H1 (cell line): ENCODE data around the gene BRAT1.

ENCODE experiments used
- CBX5 ChIP-seq: fragments of 300-800, 300-1000 bp; sonication (generic); IDR thresholded peaks from 2 replicates; pipeline ENCODE4 v1.7.1; 2016; ENCODE audit warnings: antibody characterized with exemption, low read length, low read depth
- CHD1 ChIP-seq: IDR thresholded peaks from 2 replicates; pipeline ENCODE4 v1.6.1; 2012; ENCODE audit warnings: low read depth, low read length, improper control_type of control experiment
- EZH2 ChIP-seq: fragments of 200-600 bp; sonication (generic); IDR thresholded peaks from 2 replicates; pipeline ENCODE4 v1.7.1; 2012; ENCODE audit warnings: low read depth, mild to moderate bottlenecking, moderate library complexity, low read length, inconsistent platforms; ENCODE audit not compliant: severe bottlenecking
- SIX5 ChIP-seq: IDR thresholded peaks from 2 replicates; pipeline ENCODE4 v1.6.1; 2011; ENCODE audit warnings: mild to moderate bottlenecking, low read depth, low read length
- SRF ChIP-seq: IDR thresholded peaks from 2 replicates; pipeline ENCODE4 v1.6.1; 2011; ENCODE audit warnings: mild to moderate bottlenecking, low read depth, low read length, moderate library complexity
- TBP ChIP-seq: IDR thresholded peaks from 2 replicates; pipeline ENCODE4 v1.6.1; 2011; ENCODE audit warnings: low read depth, low read length, improper control_type of control experiment
- ZNF274 ChIP-seq: IDR thresholded peaks from 2 replicates; pipeline ENCODE4 v1.7.0; 2012; ENCODE audit warnings: low read length, borderline replicate concordance; ENCODE audit errors: extremely low read depth
- TF ChIP-seq, protein P1 (sequence below), 3 experiments: IDR thresholded peaks; 1 replicate in 2 of 3; 2 replicates in 1 of 3; pipeline versions ENCODE4 v1.5.1 to v1.6.1; 2011; ENCODE audit warnings: low read length in 3 of 3, mild to moderate bottlenecking in 3 of 3, inconsistent platforms in 2 of 3, low read depth in 1 of 3, moderate library complexity in 1 of 3; ENCODE audit not compliant: insufficient read depth in 1 of 3; ENCODE audit errors: control extremely low read depth in 1 of 3
- TF ChIP-seq, protein P2 (sequence below): IDR thresholded peaks from 2 replicates; pipeline ENCODE4 v1.6.1; 2011; ENCODE audit warnings: low read length, improper control_type of control experiment

DNA sequence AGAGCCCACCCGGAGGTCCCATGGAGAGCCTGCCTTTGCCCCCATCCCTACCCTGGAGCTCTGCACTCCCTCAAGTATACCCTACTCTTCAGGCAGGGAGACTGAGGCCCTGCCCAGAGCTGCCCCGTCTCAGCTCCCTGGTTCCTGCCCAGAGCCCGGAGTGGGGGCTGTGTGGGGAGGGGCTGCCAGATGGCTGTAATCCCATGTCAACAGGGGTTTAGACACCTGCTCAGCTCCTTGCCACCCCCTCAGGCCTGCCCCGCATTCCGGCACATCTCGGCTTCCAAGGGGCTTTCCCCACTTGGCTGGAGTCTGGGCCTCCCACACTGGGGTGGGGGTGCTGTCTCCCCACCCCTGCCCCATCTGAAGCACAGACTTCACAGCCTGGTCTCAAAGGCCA is 56.6 kb downstream of the BRAT1 start:
- TF ChIP-seq CHD1 (no peak), EZH2 (no peak), ZNF274 (no peak), SRF (no peak), TBP (no peak), SIX5 (no peak), CBX5 (no peak)
- TF ChIP-seq, protein P1, sequence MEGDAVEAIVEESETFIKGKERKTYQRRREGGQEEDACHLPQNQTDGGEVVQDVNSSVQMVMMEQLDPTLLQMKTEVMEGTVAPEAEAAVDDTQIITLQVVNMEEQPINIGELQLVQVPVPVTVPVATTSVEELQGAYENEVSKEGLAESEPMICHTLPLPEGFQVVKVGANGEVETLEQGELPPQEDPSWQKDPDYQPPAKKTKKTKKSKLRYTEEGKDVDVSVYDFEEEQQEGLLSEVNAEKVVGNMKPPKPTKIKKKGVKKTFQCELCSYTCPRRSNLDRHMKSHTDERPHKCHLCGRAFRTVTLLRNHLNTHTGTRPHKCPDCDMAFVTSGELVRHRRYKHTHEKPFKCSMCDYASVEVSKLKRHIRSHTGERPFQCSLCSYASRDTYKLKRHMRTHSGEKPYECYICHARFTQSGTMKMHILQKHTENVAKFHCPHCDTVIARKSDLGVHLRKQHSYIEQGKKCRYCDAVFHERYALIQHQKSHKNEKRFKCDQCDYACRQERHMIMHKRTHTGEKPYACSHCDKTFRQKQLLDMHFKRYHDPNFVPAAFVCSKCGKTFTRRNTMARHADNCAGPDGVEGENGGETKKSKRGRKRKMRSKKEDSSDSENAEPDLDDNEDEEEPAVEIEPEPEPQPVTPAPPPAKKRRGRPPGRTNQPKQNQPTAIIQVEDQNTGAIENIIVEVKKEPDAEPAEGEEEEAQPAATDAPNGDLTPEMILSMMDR (IDR thresholded peaks at IDR 0.05; ENCODE audit: control extremely low read depth in 1 of 3, insufficient read depth in 1 of 3, low read depth in 1 of 3, low read length in 3 of 3), result no peak
- TF ChIP-seq, protein P2, sequence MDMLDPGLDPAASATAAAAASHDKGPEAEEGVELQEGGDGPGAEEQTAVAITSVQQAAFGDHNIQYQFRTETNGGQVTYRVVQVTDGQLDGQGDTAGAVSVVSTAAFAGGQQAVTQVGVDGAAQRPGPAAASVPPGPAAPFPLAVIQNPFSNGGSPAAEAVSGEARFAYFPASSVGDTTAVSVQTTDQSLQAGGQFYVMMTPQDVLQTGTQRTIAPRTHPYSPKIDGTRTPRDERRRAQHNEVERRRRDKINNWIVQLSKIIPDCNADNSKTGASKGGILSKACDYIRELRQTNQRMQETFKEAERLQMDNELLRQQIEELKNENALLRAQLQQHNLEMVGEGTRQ, result no peak
